NT2/D1 (cell line): ENCODE measurements around the gene CCT8.

Source experiments
- YY1 ChIP-seq: IDR thresholded peaks from 2 replicates; pipeline ENCODE4 v1.6.1; 2011; ENCODE audit not compliant: insufficient read length, insufficient read depth
- ZNF274 ChIP-seq: IDR thresholded peaks from 2 replicates; pipeline ENCODE4 v1.6.1; 2011; ENCODE audit warnings: mild to moderate bottlenecking, low read depth, low read length

GRCh38 chr21:29121759-29122158 is 48.3 kb upstream of the CCT8 start:
- TF ChIP-seq YY1 (no peak), ZNF274 (no peak)
